GM20000 (cell line): Measurements from ENCODE around the gene LRRC61.

Experiments
- DNase-seq: peaks from one replicate; pipeline ENCODE4 v3.0.0; 2012; ENCODE audit warnings: low spot score
- TF ChIP-seq, protein P1 (sequence below): IDR thresholded peaks from 2 replicates; pipeline ENCODE4 v1.5.1; 2012; ENCODE audit warnings: mild to moderate bottlenecking, control low read depth; ENCODE audit errors: extremely low read depth, missing control alignments

Gene LRRC61

DNA sequence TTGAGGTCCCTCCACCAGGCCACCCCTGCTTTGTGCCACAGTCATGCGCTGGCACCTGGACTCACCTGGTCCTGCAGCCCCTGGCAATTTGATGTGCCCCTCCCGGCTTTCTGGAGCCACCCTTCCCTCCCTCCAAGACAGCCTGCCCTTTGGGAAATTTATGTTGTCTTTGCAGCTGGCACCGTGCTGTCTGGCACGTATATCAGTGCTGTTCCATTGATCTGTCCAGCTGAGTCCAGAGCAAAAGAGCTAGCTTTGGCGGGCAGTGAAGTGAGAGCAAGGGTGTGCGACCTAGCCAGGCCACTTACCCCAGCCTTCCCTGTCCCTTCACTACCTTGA is 12.6 kb downstream of the LRRC61 start:
- TF ChIP-seq, protein P1, sequence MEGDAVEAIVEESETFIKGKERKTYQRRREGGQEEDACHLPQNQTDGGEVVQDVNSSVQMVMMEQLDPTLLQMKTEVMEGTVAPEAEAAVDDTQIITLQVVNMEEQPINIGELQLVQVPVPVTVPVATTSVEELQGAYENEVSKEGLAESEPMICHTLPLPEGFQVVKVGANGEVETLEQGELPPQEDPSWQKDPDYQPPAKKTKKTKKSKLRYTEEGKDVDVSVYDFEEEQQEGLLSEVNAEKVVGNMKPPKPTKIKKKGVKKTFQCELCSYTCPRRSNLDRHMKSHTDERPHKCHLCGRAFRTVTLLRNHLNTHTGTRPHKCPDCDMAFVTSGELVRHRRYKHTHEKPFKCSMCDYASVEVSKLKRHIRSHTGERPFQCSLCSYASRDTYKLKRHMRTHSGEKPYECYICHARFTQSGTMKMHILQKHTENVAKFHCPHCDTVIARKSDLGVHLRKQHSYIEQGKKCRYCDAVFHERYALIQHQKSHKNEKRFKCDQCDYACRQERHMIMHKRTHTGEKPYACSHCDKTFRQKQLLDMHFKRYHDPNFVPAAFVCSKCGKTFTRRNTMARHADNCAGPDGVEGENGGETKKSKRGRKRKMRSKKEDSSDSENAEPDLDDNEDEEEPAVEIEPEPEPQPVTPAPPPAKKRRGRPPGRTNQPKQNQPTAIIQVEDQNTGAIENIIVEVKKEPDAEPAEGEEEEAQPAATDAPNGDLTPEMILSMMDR = no peak
- DNase-seq = no peak

DNA sequence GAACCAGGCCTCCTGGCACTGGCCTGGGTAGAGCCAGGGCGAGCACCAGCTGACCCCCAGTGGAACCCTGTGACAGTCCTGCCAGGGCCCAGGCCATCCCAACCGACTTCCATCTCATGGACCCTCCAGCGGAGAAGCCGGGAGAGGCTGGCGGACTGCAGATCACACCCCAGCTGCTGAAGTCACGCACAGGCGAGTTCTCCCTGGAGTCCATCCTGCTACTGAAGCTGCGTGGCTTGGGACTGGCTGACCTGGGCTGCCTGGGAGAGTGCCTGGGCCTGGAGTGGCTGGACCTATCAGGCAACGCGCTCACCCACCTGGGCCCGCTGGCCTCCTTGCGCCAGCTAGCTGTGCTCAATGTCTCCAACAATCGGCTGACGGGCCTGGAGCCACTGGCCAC is 13.6 kb downstream of the LRRC61 start:
- no peak for DNase-seq
- TF ChIP-seq, protein P1 = no peak

DNA sequence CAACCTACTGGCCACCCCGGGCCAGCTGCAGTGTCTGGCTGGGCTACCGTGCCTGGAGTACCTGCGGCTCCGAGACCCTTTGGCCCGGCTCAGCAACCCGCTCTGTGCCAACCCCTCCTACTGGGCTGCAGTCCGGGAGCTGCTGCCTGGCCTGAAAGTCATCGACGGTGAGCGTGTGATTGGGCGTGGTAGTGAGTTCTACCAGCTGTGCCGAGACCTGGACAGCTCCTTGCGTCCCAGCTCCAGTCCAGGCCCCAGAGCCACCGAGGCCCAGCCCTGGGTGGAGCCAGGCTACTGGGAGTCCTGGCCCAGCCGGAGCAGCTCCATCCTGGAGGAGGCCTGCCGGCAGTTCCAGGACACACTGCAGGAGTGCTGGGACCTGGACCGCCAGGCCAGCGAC is 14.0 kb downstream of the LRRC61 start:
- TF ChIP-seq, protein P1 = no peak

DNA sequence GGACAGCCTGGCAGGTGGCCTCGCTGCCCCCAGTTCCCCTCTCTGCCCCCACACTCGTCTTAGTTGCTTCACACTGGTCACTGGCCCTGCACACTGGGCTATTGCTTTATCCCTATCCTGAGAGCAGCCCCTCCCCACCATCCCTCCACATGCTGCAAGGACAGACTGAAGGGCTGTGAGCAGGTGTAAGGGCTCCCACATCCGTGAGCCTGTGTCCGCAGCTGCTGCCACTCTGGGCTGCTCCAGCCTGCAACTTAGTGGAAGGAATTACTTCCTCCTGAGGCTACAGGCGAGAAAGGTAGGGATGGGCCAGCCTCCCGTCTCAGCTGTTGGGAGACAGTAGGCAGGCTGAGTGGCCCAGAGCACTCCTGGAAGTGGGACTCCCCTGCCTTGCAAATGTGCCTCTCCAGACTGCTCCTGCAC is 14.5 kb downstream of the LRRC61 start:
- DNase-seq = no peak

More for the DNA sequence above, 14.0 kb downstream of the LRRC61 start:
- no peak for DNase-seq

DNA sequence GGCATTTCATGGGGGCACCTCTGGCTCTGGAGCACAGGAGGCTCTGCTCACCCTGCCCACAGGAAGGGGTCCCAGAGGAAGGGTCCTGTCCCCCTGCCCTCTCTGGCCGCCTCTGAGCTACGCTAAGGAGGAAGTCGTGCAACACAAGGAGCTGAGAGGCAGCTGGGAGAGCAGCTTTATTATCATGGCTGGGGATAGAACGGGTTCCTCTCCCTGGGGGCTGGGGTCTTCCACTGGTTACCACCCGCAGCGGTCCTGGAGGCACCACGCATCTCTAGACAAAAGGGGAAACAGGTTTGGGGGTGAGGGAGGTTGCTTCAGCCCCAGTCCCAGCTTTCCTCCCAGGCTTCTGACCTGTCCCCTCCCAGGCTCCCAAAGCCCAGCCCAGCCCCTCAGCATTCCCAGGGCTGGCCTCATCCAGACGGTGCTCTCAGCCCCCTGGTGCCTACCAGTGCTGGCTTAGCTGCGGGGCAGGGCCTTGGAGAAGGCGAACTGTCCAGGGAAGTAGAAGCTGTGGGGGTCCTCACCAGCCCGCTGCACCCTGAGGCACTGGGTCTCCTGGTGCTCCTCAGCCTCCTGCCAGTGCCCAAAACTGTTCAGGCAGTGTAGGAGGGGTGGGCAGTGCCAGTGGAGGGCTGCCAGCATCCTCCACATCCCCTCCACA is 15.1 kb downstream of the LRRC61 start:
- DNase-seq = no peak
- TF ChIP-seq, protein P1 = no peak

More for the DNA sequence above, 14.5 kb downstream of the LRRC61 start:
- TF ChIP-seq, protein P1 = no peak

DNA sequence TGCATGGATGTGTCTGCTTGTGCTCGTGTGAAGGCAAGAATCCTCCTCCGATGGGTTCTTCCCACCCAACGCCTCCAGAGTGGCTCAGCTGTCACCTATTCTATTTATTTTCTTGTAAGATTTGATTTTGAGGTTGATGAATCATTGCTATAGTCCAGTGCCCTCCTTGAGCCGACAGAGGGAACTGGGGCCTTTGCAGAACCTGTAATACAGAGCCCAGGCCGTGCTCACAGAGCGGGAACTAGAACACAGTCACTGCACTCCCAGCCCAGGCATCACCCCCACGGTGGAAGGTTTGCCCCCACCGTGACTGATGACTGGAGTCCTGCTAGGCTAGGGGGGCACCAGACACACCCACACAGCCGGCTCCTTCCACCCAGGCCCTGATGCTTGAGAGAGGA is 16.3 kb downstream of the LRRC61 start:
- TF ChIP-seq, protein P1 = no peak
- DNase-seq = no peak

DNA sequence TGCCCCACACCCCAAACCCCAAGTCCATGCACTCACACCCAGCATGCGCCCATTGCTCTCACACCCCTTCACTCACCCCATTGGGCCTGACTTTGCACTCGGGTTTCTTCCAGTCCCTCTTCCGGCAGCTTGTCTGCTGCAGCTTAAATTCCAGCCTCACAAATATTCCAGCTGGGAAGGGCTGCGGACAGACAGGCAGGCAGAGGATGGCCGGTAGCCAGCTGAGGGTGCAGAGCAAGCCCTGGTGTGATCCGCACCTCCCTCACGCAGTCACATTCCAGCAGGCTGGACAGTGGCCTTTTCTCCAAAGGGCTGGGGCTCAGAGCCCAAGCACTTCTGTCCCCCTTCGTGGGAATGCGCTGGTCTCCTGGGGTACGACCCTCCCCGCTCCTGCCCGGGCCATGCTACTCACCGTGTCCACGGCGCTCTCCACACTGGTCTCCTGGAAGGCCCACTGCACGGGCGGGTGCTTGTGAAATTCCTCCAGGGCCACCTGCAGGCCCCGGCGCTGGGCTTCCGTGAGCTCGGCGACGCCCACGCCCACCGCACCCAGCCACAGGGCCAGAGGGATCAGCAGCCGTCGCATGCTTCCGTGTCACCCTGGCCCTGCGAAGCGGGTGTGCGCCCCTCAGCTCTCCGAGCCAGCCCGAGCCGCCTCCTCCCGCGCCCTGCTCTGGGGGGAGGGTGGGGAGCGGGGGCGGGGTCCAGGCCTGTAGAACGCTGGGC is 17.0 kb downstream of the LRRC61 start:
- TF ChIP-seq, protein P1 = no peak

More for the DNA sequence above, 17.0 kb downstream of the LRRC61 start:
- peak; percentile 60 for DNase-seq
